H9 (cell line): Measurements from ENCODE around the gene AHCY. TPM values are rescaled to one million over a fixed set of nuclear protein-coding genes. Genes with fewer than 3 reads are reported as not detected.

Experiments used
- DNase-seq: peaks from one replicate; pipeline ENCODE4 v3.0.0-alpha.2; 2017
- H2AFZ ChIP-seq: one replicate; pipeline ENCODE4 v1.6.1; 2013; ENCODE audit warnings: mild to moderate bottlenecking, low read length, control low read depth, moderate library complexity
- H2AK5ac ChIP-seq: 2 replicates; pipeline ENCODE4 v1.6.1; 2013; ENCODE audit warnings: low read length, control low read depth, mixed read lengths; ENCODE audit not compliant: insufficient read length
- H2BK120ac ChIP-seq: one replicate; pipeline ENCODE4 v1.6.1; 2013; ENCODE audit warnings: low read depth, mild to moderate bottlenecking, low read length, control low read depth, inconsistent platforms; ENCODE audit not compliant: poor library complexity, severe bottlenecking
- H2BK12ac ChIP-seq: 2 replicates; pipeline ENCODE4 v1.6.1; 2013; ENCODE audit warnings: low read length, control low read depth, mixed read lengths, low read depth; ENCODE audit not compliant: insufficient read length
- H2BK15ac ChIP-seq: 2 replicates; pipeline ENCODE4 v1.6.1; 2013; ENCODE audit warnings: low read depth, low read length, control low read depth
- H2BK20ac ChIP-seq: one replicate; pipeline ENCODE4 v1.6.1; 2013; ENCODE audit warnings: low read depth, mild to moderate bottlenecking, low read length, control low read depth, inconsistent platforms; ENCODE audit not compliant: poor library complexity, severe bottlenecking
- H2BK5ac ChIP-seq: 2 replicates; pipeline ENCODE4 v1.6.1; 2013; ENCODE audit warnings: low read length, control low read depth, mixed read lengths; ENCODE audit not compliant: insufficient read length
- H3K14ac ChIP-seq: 2 replicates; pipeline ENCODE4 v1.6.1; 2013; ENCODE audit warnings: low read length, control low read depth; ENCODE audit not compliant: insufficient read depth
- H3K18ac ChIP-seq: 2 replicates; pipeline ENCODE4 v1.6.1; 2013; ENCODE audit warnings: low read depth, mild to moderate bottlenecking, mixed read lengths, low read length, control low read depth; ENCODE audit not compliant: insufficient read length
- H3K23ac ChIP-seq: 2 replicates; pipeline ENCODE4 v1.6.1; 2013; ENCODE audit warnings: low read length, control low read depth, mixed read lengths, low read depth; ENCODE audit not compliant: insufficient read length
- H3K23me2 ChIP-seq: 2 replicates; pipeline ENCODE4 v1.6.1; 2013; ENCODE audit warnings: low read depth, mild to moderate bottlenecking, mixed read lengths, low read length, control low read depth; ENCODE audit not compliant: insufficient read length, poor library complexity, severe bottlenecking
- H3K27ac ChIP-seq: 2 replicates; pipeline ENCODE4 v1.5.1; 2013; ENCODE audit warnings: low read length, control low read depth, mixed read lengths, low read depth; ENCODE audit not compliant: insufficient read length
- H3K27me3 ChIP-seq: 2 replicates; pipeline ENCODE4 v1.6.1; 2013; ENCODE audit warnings: low read length, control low read depth, inconsistent platforms; ENCODE audit not compliant: insufficient read depth
- H3K4ac ChIP-seq: 2 replicates; pipeline ENCODE4 v1.6.1; 2013; ENCODE audit warnings: low read depth, mild to moderate bottlenecking, control low read depth, inconsistent platforms, low read length, moderate library complexity
- H3K4me1 ChIP-seq: 2 replicates; pipeline ENCODE4 v1.6.1; 2013; ENCODE audit warnings: low read length, control low read depth, inconsistent platforms; ENCODE audit not compliant: insufficient read depth
- H3K4me2 ChIP-seq: 2 replicates; pipeline ENCODE4 v1.6.1; 2013; ENCODE audit warnings: low read length, control low read depth, mixed read lengths; ENCODE audit not compliant: insufficient read length, insufficient read depth
- H3K56ac ChIP-seq: 2 replicates; pipeline ENCODE4 v1.6.1; 2013; ENCODE audit warnings: low read depth, mild to moderate bottlenecking, mixed read lengths, low read length, control low read depth; ENCODE audit not compliant: insufficient read length
- H3K79me1 ChIP-seq: 2 replicates; pipeline ENCODE4 v1.6.1; 2013; ENCODE audit warnings: low read depth, mild to moderate bottlenecking, moderate library complexity, low read length, control low read depth, inconsistent platforms; ENCODE audit not compliant: insufficient read depth, poor library complexity, severe bottlenecking
- H3K79me2 ChIP-seq: 2 replicates; pipeline ENCODE4 v1.6.1; 2013; ENCODE audit warnings: low read length, control low read depth, inconsistent platforms; ENCODE audit not compliant: insufficient read depth
- H3K9ac ChIP-seq: 2 replicates; pipeline ENCODE4 v1.6.1; 2013; ENCODE audit warnings: low read length, control low read depth, mixed read lengths; ENCODE audit not compliant: insufficient read length; ENCODE audit errors: extremely low read depth
- H3K9me3 ChIP-seq: one replicate; pipeline ENCODE4 v1.6.1; 2013; ENCODE audit warnings: low read depth, low read length, inconsistent platforms; ENCODE audit not compliant: control insufficient read depth
- H3T11ph ChIP-seq: one replicate; pipeline ENCODE4 v1.6.1; 2013; ENCODE audit warnings: mild to moderate bottlenecking, low read length, control low read depth, inconsistent platforms
- H4K20me1 ChIP-seq: one replicate; pipeline ENCODE4 v1.6.1; 2013; ENCODE audit not compliant: control insufficient read depth, insufficient read length, insufficient read depth
- H4K5ac ChIP-seq: 2 replicates; pipeline ENCODE4 v1.6.1; 2013; ENCODE audit warnings: low read depth, mild to moderate bottlenecking, mixed read lengths, low read length, control low read depth; ENCODE audit not compliant: insufficient read length
- H4K8ac ChIP-seq: replicated peaks from 2 replicates; pipeline ENCODE4 v1.6.1; 2013; ENCODE audit warnings: low read length, control low read depth, mixed read lengths, low read depth; ENCODE audit not compliant: insufficient read length
- H4K91ac ChIP-seq: 2 replicates; pipeline ENCODE4 v1.6.1; 2013; ENCODE audit warnings: low read depth, mild to moderate bottlenecking, moderate library complexity, mixed read lengths, low read length, control low read depth; ENCODE audit not compliant: insufficient read length
- H3K27ac Mint-ChIP-seq, 3 experiments: 2 replicates in 2 of 3; 3 replicates in 1 of 3; pipeline ENCODE4 v1.8.0; 2020 to 2021; ENCODE audit warnings: mixed read lengths in 3 of 3, mild to moderate bottlenecking in 1 of 3, moderate library complexity in 1 of 3
- H3K27me3 Mint-ChIP-seq: 2 replicates; pipeline ENCODE4 v1.8.0; 2021; ENCODE audit warnings: low read depth, mild to moderate bottlenecking, moderate library complexity, mixed read lengths
- H3K36me3 Mint-ChIP-seq, 3 experiments: 2 replicates in 2 of 3; 3 replicates in 1 of 3; pipeline ENCODE4 v1.8.0; 2020 to 2021; ENCODE audit warnings: low read depth in 3 of 3, mixed read lengths in 3 of 3; ENCODE audit not compliant: insufficient read depth in 1 of 3
- H3K4me1 Mint-ChIP-seq, 2 experiments: 2 replicates each; pipeline ENCODE4 v1.8.0; 2020; ENCODE audit warnings: mixed read lengths in 2 of 2
- H3K4me3 Mint-ChIP-seq, 2 experiments: 2 replicates in 1 of 2; 3 replicates in 1 of 2; pipeline ENCODE4 v1.8.0; 2020 to 2021; ENCODE audit warnings: mild to moderate bottlenecking in 2 of 2, mixed read lengths in 2 of 2, moderate library complexity in 1 of 2
- H3K9me3 Mint-ChIP-seq, 2 experiments: 2 replicates in 1 of 2; 3 replicates in 1 of 2; pipeline ENCODE4 v1.8.0; 2020; ENCODE audit warnings: mild to moderate bottlenecking in 2 of 2, mixed read lengths in 2 of 2, moderate library complexity in 1 of 2
- CTCF ChIP-seq: fragments of 200-600 bp; sonication (generic); conservative IDR thresholded peaks from 3 replicates; pipeline ENCODE4 v1.8.0; 2021; ENCODE audit warnings: antibody characterized with exemption, mild to moderate bottlenecking
- total RNA-seq: library from RNA; stranded (reverse); gene quantifications from 2 replicates; pipeline ENCODE4 v1.2.1, GENCODE V29; 2021

The AHCY gene
- total RNA-seq, 1 experiment from 2014 or later: 461 TPM

GRCh38 chr20:34233687-34234086 is 69.5 kb downstream of the AHCY start:
- Histone ChIP-seq H3K79me1 (no peaks in the 10 kb centered on the region), H2AFZ (no peak overlapping the region), H3T11ph (no peak overlapping the region), H2BK120ac (no peak overlapping the region), H2BK12ac (no peak overlapping the region), H3K27ac (no peak overlapping the region), H3K9ac (no peak overlapping the region), H2BK5ac (no peak overlapping the region), H3K18ac (no peak overlapping the region), H2BK15ac (no peak overlapping the region), H3K23ac (no peak overlapping the region), H2AK5ac (no peak overlapping the region), H4K8ac (no peak overlapping the region), H3K9me3 (no peaks in the 10 kb centered on the region), H3K56ac (no peak overlapping the region), H3K4me1 (no peaks in the 10 kb centered on the region), H3K23me2 (no peaks in the 10 kb centered on the region), H4K5ac (no peak overlapping the region), H3K14ac (no peak overlapping the region), H2BK20ac (no peak overlapping the region), H3K4ac (no peak overlapping the region), H3K79me2 (no peaks in the 10 kb centered on the region), H4K20me1 (no peaks in the 10 kb centered on the region), H3K27me3 (no peaks in the 10 kb centered on the region; the same call in 1 of the 2 replicates), H4K91ac (no peak overlapping the region), H3K4me2 (no peak overlapping the region)
- no peak for DNase-seq
- Mint-ChIP-seq H3K4me3 (no peak overlapping the region), H3K9me3 (peaks cover 11 to 17% of the 10 kb centered on the region in 2 experiments; a peak in 4 of 5 replicates), H3K27ac (no peak overlapping the region), H3K27me3 (peaks cover 14% of the 10 kb centered on the region), H3K4me1 (no peaks in the 10 kb centered on the region), H3K36me3 (no peaks in the 10 kb centered on the region; a peak in 1 of 7 replicates)
- TF ChIP-seq CTCF: no peak
